Omental fat pad (tissue), 4 donors: ENCODE data around the gene NDUFB7. TPM values are rescaled to one million over a fixed set of nuclear protein-coding genes. Genes with fewer than 3 reads are reported as not detected.

Experiments used
- ATAC-seq: fragments of 150-250 bp; one replicate; pipeline ENCODE4 v1.9.1; 2016; ENCODE audit warnings: mild to moderate bottlenecking, moderate library complexity; ENCODE audit not compliant: low FRiP score
- DNase-seq: peaks from one replicate; pipeline ENCODE4 v3.0.0-alpha.2; 2019; ENCODE audit warnings: low spot score
- total RNA-seq, 4 donors: library from RNA; depleted of rRNA; stranded (reverse); fragments of >200 nt; gene quantifications; one replicate each; pipeline ENCODE4 v1.1.0, GENCODE V29; 2016
- TF ChIP-seq, protein P1 (sequence below), 3 donors: fragments of 450-650 bp; IDR thresholded peaks; one replicate each; pipeline ENCODE4 v1.5.1; 2016 to 2017; ENCODE audit warnings: antibody characterized with exemption in 3 of 3, mild to moderate bottlenecking in 3 of 3, moderate library complexity in 2 of 3

Gene NDUFB7
- total RNA-seq, 4 donors from 2014 or later, result 194 to 357 (median 322) TPM

DNA sequence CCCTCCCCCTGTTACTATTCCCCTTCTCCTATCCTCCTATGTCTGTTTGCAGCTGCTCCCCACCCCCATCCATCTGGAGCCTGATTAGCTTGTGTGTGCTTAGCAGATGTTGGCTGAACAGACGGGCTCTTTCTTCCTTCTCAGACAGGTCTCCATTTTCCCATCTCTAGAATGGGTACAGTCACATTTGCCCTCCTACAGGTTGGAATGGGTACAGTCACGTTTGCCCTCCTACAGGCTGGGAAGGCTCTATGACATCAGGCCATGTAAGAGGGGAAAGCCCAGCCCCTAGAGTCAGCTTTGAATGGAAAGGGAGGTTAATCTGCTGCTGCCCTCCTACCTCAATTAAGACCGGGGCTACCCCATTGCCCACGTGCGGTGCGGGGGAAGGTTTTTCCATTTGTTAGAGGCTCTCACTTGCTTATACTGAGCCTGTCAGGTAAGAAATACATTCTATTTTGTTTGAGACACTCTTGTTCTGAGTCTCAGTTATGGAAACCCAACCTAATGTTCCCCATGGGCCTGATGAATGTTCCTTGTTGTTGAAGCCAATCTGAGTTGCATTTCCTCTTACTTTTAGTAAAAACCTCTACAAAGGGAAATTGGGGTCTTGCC, 8.9 kb upstream of the NDUFB7 start:
- ATAC-seq, result no peak
- TF ChIP-seq, protein P1, sequence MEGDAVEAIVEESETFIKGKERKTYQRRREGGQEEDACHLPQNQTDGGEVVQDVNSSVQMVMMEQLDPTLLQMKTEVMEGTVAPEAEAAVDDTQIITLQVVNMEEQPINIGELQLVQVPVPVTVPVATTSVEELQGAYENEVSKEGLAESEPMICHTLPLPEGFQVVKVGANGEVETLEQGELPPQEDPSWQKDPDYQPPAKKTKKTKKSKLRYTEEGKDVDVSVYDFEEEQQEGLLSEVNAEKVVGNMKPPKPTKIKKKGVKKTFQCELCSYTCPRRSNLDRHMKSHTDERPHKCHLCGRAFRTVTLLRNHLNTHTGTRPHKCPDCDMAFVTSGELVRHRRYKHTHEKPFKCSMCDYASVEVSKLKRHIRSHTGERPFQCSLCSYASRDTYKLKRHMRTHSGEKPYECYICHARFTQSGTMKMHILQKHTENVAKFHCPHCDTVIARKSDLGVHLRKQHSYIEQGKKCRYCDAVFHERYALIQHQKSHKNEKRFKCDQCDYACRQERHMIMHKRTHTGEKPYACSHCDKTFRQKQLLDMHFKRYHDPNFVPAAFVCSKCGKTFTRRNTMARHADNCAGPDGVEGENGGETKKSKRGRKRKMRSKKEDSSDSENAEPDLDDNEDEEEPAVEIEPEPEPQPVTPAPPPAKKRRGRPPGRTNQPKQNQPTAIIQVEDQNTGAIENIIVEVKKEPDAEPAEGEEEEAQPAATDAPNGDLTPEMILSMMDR (IDR thresholded peaks at IDR 0.05), result no peak
- DNase-seq, result no peak

- ATAC-seq, result no peak
- TF ChIP-seq, protein P1 (IDR thresholded peaks at IDR 0.05), result no peak
Measured at GRCh38 chr19:14577885-14578427, 6.1 kb upstream of the NDUFB7 start.

GRCh38 chr19:14577264-14577663, 5.4 kb upstream of the NDUFB7 start:
- ATAC-seq (no peak), DNase-seq (no peak)
- TF ChIP-seq, protein P1 (IDR thresholded peaks at IDR 0.05), result no peak

More at GRCh38 chr19:14577885-14578427, 6.1 kb upstream of the NDUFB7 start:
- DNase-seq, result no peak

DNA sequence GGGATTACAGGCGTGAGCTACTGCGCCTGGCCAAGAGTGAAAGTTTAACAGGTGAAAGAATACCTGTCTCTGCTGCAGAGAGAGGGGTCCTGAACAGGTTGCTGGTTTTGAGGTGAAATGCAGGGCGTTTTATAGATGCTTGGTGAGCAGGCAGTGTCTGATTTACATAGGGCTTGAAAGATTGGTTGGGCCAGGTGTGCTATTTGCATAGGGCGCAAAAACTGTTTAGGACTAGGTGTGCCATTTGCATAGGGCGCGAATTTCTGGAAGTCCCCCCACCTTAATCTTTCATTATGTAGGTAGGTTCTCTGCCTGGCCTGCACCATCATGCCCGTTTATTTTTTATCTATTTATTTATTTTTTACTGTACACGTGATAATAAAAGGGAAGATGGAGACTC, 4.5 kb upstream of the NDUFB7 start:
- DNase-seq (no peak), ATAC-seq (no peak)
- TF ChIP-seq, protein P1 (IDR thresholded peaks at IDR 0.05), result no peak

DNA sequence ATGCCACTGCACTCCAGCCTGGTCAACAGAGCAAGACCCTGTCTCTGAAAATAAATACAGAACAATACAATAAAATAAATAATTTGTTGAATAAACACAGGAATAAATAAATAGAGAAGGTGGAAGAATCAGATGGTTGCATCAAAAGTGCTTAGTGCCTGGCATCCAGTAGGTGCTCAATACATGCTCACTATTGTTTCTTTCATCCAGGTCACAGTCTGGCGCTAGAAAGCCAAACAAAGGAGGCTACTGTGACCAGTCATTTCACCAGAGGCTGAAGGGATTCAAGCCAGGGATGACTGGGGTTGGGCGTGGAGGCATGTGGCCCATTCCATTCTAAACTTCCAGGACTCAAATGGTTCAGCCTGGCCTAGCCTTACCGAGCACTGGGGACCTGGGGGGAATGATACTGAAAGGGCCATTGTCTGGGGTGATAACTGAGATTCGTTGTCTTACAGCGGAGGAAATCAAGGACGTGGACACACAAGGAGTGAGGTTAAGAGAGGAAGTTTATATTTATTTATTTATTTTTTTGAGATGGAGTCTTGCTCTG, 3.6 kb upstream of the NDUFB7 start:
- no peak for ATAC-seq
- DNase-seq, result no peak
- TF ChIP-seq, protein P1 (IDR thresholded peaks at IDR 0.05), result no peak

DNA sequence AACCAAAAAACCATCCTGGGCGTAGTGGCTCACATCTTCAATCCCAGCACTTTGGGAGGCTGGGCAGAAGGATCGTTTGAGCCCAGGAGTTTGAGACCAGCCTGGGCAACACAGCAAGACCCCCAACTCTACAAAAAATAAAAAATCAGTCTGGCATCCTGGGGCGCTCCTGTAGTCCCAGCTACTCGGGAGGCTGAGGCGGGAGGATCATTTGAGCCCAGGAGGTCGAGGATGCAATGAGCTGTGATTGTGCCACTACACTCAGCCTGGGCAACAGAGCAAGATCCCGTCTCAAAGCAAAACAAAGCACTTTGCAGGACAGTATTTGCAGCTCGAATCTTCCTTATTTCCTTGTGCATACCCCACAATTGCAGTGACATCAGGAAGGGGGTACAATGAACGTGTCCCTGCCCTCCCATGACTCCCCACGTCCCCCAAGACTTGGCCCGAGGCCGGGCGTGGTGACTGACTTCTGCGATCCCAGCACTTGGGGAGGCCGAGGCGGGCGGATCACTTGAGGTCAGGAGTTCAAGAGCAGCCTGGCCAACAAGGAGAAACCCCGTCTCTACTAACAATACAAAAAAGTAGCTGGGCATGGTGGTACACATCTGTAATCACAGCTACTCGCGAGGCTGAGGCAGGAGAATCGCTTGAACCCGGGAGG, 870 bp downstream of the NDUFB7 start:
- ATAC-seq (no peak), DNase-seq (no peak)
- TF ChIP-seq, protein P1 (IDR thresholded peaks at IDR 0.05), result no peak
